Measurements from ENCODE around the gene AFAP1L1. TPM values are rescaled to one million over a fixed set of nuclear protein-coding genes. Genes with fewer than 3 reads are reported as not detected.
A peak's percentile ranks its signal among the peaks of the same experiment; 100 is the strongest.

Gene AFAP1L1
- total and polyA plus RNA-seq, 9 of the 15 experiments (the other 6 are each of a cell fraction or from before 2014, with no cell fraction given) = 0.01 to 0.12 (median 0.03) TPM; not detected in 4

- TF ChIP-seq ZNF274 (IDR thresholded peaks at IDR 0.05; ENCODE audit: borderline replicate concordance, low read depth, low read length) (no peak), U2AF2 (optimal IDR thresholded peaks at IDR 0.05; ENCODE audit: low read depth, low read length) (no peak), RBM15 (IDR thresholded peaks at IDR 0.05; ENCODE audit: insufficient read depth, low read length) (no peak), KLF1 (tag; IDR thresholded peaks at IDR 0.05) (no peak), TAF15 (IDR thresholded peaks at IDR 0.05; ENCODE audit: low read depth, low read length) (no peak), THRAP3 (IDR thresholded peaks at IDR 0.05; ENCODE audit: borderline replicate concordance) (no peak), KLF13 (tag; IDR thresholded peaks at IDR 0.05; ENCODE audit: borderline replicate concordance, low read depth) (no peak), RBM25 (IDR thresholded peaks at IDR 0.05; ENCODE audit: low read depth, low read length, severe bottlenecking) (peak; percentile 95), SP2 (IDR thresholded peaks at IDR 0.05; ENCODE audit: extremely low read depth, low read depth, low read length, poor library complexity, severe bottlenecking) (peak; percentile 72), CBX5 (IDR thresholded peaks at IDR 0.05; ENCODE audit: borderline replicate concordance, low read depth) (no peak), TSC22D4 (tag; IDR thresholded peaks at IDR 0.05) (no peak), NEUROD1 (IDR thresholded peaks at IDR 0.05; ENCODE audit: borderline replicate concordance, low read depth, low read length, partially characterized antibody) (peak; percentile 73), ETS1 (conservative IDR thresholded peaks at IDR 0.05; ENCODE audit: control insufficient read depth, low read depth, low read length) (no peak), MTA2 (IDR thresholded peaks at IDR 0.05; ENCODE audit: low read depth) (no peak), NBN (IDR thresholded peaks at IDR 0.05; ENCODE audit: low read depth) (no peak), RNF219 (CRISPR knock-in tag; IDR thresholded peaks at IDR 0.05) (no peak)
- TF ChIP-seq, protein P1, sequence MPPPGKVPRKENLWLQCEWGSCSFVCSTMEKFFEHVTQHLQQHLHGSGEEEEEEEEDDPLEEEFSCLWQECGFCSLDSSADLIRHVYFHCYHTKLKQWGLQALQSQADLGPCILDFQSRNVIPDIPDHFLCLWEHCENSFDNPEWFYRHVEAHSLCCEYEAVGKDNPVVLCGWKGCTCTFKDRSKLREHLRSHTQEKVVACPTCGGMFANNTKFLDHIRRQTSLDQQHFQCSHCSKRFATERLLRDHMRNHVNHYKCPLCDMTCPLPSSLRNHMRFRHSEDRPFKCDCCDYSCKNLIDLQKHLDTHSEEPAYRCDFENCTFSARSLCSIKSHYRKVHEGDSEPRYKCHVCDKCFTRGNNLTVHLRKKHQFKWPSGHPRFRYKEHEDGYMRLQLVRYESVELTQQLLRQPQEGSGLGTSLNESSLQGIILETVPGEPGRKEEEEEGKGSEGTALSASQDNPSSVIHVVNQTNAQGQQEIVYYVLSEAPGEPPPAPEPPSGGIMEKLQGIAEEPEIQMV (tag; conservative IDR thresholded peaks at IDR 0.05; ENCODE audit: low read depth) = no peak
- TF ChIP-seq, protein P2, sequence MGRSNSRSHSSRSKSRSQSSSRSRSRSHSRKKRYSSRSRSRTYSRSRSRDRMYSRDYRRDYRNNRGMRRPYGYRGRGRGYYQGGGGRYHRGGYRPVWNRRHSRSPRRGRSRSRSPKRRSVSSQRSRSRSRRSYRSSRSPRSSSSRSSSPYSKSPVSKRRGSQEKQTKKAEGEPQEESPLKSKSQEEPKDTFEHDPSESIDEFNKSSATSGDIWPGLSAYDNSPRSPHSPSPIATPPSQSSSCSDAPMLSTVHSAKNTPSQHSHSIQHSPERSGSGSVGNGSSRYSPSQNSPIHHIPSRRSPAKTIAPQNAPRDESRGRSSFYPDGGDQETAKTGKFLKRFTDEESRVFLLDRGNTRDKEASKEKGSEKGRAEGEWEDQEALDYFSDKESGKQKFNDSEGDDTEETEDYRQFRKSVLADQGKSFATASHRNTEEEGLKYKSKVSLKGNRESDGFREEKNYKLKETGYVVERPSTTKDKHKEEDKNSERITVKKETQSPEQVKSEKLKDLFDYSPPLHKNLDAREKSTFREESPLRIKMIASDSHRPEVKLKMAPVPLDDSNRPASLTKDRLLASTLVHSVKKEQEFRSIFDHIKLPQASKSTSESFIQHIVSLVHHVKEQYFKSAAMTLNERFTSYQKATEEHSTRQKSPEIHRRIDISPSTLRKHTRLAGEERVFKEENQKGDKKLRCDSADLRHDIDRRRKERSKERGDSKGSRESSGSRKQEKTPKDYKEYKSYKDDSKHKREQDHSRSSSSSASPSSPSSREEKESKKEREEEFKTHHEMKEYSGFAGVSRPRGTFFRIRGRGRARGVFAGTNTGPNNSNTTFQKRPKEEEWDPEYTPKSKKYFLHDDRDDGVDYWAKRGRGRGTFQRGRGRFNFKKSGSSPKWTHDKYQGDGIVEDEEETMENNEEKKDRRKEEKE (IDR thresholded peaks at IDR 0.05; ENCODE audit: borderline replicate concordance in 1 of 2, control insufficient read depth in 1 of 2, low read depth in 2 of 2, low read length in 1 of 2) = peak in 1 of 2 experiments; percentile 91; a peak in 2 of 4 replicates
Observed at GRCh38 chr5:149357370-149358293, 86.0 kb downstream of the AFAP1L1 start, which contains the start of gene PCYOX1L (continued).

All from K562 (cell line).